Neural progenitor cell (in vitro differentiated cells): Measurements from ENCODE around the gene C12orf75. TPM values are rescaled to one million over a fixed set of nuclear protein-coding genes. Genes with fewer than 3 reads are reported as not detected.

Source experiments
- DNase-seq: peaks from one replicate; pipeline ENCODE4 v3.0.0-alpha.2; 2016; ENCODE audit warnings: low spot score
- H2AFZ ChIP-seq: fragments of 200-600 bp; sonication (generic); replicated peaks from 2 replicates; pipeline ENCODE4 v1.6.1; 2016; ENCODE audit warnings: antibody characterized with exemption
- H3F3A ChIP-seq: fragments of 200-600 bp; sonication (generic); 2 replicates; pipeline ENCODE4 v1.6.1; 2016; ENCODE audit warnings: antibody characterized with exemption, low read depth
- H3K27ac ChIP-seq: fragments of 200-600 bp; sonication (generic); 2 replicates; pipeline ENCODE4 v1.5.1; 2016; ENCODE audit warnings: mild to moderate bottlenecking
- H3K27me3 ChIP-seq: fragments of 200-600 bp; sonication (generic); 2 replicates; pipeline ENCODE4 v1.6.1; 2016; ENCODE audit warnings: mild to moderate bottlenecking, moderate library complexity
- H3K36me3 ChIP-seq: fragments of 200-600 bp; sonication (generic); 2 replicates; pipeline ENCODE4 v1.5.1; 2016
- H3K4me1 ChIP-seq: fragments of 200-600 bp; sonication (generic); 2 replicates; pipeline ENCODE4 v1.6.1; 2016; ENCODE audit warnings: mixed run types
- H3K4me2 ChIP-seq: fragments of 200-600 bp; sonication (generic); 2 replicates; pipeline ENCODE4 v1.6.1; 2016
- H3K4me3 ChIP-seq: fragments of 200-600 bp; sonication (generic); 2 replicates; pipeline ENCODE4 v1.5.1; 2016
- H3K79me2 ChIP-seq: fragments of 200-600 bp; sonication (generic); 2 replicates; pipeline ENCODE4 v1.6.1; 2016; ENCODE audit warnings: low read depth
- H3K9ac ChIP-seq: fragments of 200-600 bp; sonication (generic); 2 replicates; pipeline ENCODE4 v1.6.1; 2016
- H3K9me3 ChIP-seq: fragments of 200-600 bp; sonication (generic); 2 replicates; pipeline ENCODE4 v1.5.1; 2016; ENCODE audit warnings: low read depth
- H4K20me1 ChIP-seq: fragments of 200-600 bp; sonication (generic); 2 replicates; pipeline ENCODE4 v1.6.1; 2016; ENCODE audit warnings: low read depth
- H3K27ac Mint-ChIP-seq: 3 replicates; pipeline ENCODE4 v1.8.0; 2021; ENCODE audit warnings: mixed read lengths
- H3K27me3 Mint-ChIP-seq: 2 replicates; pipeline ENCODE4 v1.8.0; 2022; ENCODE audit warnings: low read depth, mild to moderate bottlenecking, inconsistent platforms, moderate library complexity, mixed read lengths; ENCODE audit not compliant: insufficient read depth
- H3K36me3 Mint-ChIP-seq: 3 replicates; pipeline ENCODE4 v1.8.0; 2021; ENCODE audit warnings: mixed read lengths
- H3K4me1 Mint-ChIP-seq: 3 replicates; pipeline ENCODE4 v1.8.0; 2021; ENCODE audit warnings: mixed read lengths
- H3K4me3 Mint-ChIP-seq: 3 replicates; pipeline ENCODE4 v1.8.0; 2021; ENCODE audit warnings: mild to moderate bottlenecking, moderate library complexity, mixed read lengths
- H3K9me3 Mint-ChIP-seq: 3 replicates; pipeline ENCODE4 v1.8.0; 2020; ENCODE audit warnings: mixed read lengths
- EZH2 ChIP-seq: fragments of 200-600 bp; sonication (generic); IDR thresholded peaks from 2 replicates; pipeline ENCODE4 v1.6.1; 2017; ENCODE audit warnings: antibody characterized with exemption, mild to moderate bottlenecking, moderate library complexity
- EZH2phosphoT487 ChIP-seq: fragments of 200-600 bp; sonication (generic); IDR thresholded peaks from 2 replicates; pipeline ENCODE4 v1.6.1; 2017; ENCODE audit warnings: antibody characterized with exemption
- total RNA-seq: library from RNA; depleted of rRNA; stranded (reverse); fragments of >200 nt; gene quantifications from 2 replicates; pipeline ENCODE4 v1.2.3, GENCODE V29; 2015; ENCODE audit warnings: low replicate concordance
- TF ChIP-seq, protein P1 (sequence below): fragments of 200-600 bp; sonication (generic); IDR thresholded peaks from 2 replicates; pipeline ENCODE4 v1.5.1; 2017; ENCODE audit warnings: antibody characterized with exemption, mild to moderate bottlenecking

Gene C12orf75
- total RNA-seq, 1 donor from 2014 or later = 59.9 TPM

DNA sequence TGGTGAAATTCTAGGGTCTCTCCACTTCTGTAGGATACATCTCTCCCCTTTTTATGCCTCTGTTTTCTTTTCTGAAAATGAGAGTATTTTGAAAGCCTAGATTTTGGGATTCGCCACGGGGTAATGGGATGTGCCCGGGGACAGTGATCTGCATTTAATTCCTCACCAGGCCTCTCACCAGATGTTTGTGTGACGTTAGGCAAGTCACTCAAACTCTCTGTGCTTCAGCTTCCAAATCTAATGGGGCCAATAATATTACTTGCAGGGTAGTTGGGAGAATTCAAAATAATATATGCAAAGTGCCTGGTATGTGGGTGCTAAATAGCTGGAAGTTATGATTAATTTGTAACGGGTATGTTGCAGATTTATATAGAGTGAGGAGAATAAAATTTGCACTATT is 78.8 kb downstream of the C12orf75 start:
- no peak overlapping the region for H3K4me3 ChIP-seq
- no peak overlapping the region for H3K27ac Mint-ChIP-seq
- H3K4me3 Mint-ChIP-seq = no peak overlapping the region

DNA sequence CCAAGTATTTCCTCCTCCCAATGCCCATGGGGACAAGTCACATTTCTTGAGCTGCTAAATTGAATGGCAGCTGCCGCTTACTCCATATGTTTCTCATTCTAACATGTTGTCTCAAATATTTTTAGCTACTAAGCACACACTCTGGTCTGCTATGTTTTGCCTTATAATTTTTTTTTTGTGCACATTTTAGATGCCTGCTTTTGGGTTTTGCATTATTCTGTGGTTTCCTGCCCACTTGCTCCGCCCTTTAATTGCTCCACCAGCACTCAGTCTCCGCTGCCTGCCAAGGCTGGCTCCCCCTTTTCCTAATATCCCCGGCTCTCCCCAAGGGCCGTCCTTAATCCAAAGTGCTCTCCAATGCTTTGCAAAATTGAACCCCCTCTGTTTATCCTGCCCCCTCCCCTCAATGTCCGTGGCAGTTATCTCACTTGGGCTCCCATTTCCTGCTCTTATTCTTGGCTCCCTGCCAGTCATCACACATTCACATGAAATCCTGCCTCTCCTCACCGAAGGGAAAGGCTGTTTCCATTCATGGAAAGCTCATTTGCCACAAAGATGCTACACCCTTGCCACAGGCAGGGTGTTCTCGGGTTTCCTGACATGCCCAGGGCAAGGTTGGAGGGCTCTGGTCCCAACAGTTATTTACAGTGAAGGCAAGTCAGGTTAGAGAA is 79.4 kb downstream of the C12orf75 start:
- Histone ChIP-seq H2AFZ (peak overlapping the region; percentile 45), H3K4me1 (peaks cover 7% of the 10 kb centered on the region), H3K9ac (no peak overlapping the region), H3K27ac (no peak overlapping the region), H3K36me3 (no peaks in the 10 kb centered on the region), H3K4me3 (no peak overlapping the region), H3K9me3 (no peaks in the 10 kb centered on the region), H3K27me3 (no peaks in the 10 kb centered on the region), H3F3A (no peaks in the 10 kb centered on the region), H3K4me2 (no peak overlapping the region), H3K79me2 (no peaks in the 10 kb centered on the region), H4K20me1 (no peaks in the 10 kb centered on the region)
- no peaks in the 10 kb centered on the region for H3K36me3 Mint-ChIP-seq
- no peak overlapping the region for H3K4me3 Mint-ChIP-seq
- H3K9me3 Mint-ChIP-seq = peaks cover 1% of the 10 kb centered on the region
- H3K27me3 Mint-ChIP-seq = no peaks in the 10 kb centered on the region
- peaks cover 15% of the 10 kb centered on the region for H3K4me1 Mint-ChIP-seq
- H3K27ac Mint-ChIP-seq = peak overlapping the region; percentile 12
- DNase-seq = no peak
- TF ChIP-seq, protein P1, sequence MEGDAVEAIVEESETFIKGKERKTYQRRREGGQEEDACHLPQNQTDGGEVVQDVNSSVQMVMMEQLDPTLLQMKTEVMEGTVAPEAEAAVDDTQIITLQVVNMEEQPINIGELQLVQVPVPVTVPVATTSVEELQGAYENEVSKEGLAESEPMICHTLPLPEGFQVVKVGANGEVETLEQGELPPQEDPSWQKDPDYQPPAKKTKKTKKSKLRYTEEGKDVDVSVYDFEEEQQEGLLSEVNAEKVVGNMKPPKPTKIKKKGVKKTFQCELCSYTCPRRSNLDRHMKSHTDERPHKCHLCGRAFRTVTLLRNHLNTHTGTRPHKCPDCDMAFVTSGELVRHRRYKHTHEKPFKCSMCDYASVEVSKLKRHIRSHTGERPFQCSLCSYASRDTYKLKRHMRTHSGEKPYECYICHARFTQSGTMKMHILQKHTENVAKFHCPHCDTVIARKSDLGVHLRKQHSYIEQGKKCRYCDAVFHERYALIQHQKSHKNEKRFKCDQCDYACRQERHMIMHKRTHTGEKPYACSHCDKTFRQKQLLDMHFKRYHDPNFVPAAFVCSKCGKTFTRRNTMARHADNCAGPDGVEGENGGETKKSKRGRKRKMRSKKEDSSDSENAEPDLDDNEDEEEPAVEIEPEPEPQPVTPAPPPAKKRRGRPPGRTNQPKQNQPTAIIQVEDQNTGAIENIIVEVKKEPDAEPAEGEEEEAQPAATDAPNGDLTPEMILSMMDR = no peak
- TF ChIP-seq EZH2phosphoT487 (no peak), EZH2 (no peak)

More for the DNA sequence above, 78.8 kb downstream of the C12orf75 start:
- Histone ChIP-seq H4K20me1 (no peaks in the 10 kb centered on the region), H3K9me3 (no peaks in the 10 kb centered on the region), H3K4me2 (no peak overlapping the region), H3K36me3 (no peaks in the 10 kb centered on the region), H3K4me1 (peaks cover 7% of the 10 kb centered on the region), H3K27ac (no peak overlapping the region), H3F3A (no peaks in the 10 kb centered on the region), H3K79me2 (no peaks in the 10 kb centered on the region), H2AFZ (no peak overlapping the region), H3K9ac (no peak overlapping the region), H3K27me3 (no peaks in the 10 kb centered on the region)
- H3K36me3 Mint-ChIP-seq = no peaks in the 10 kb centered on the region
- peaks cover 5% of the 10 kb centered on the region for H3K9me3 Mint-ChIP-seq
- TF ChIP-seq EZH2phosphoT487 (no peak), EZH2 (no peak)
- TF ChIP-seq, protein P1 = no peak
- no peak for DNase-seq
- H3K27me3 Mint-ChIP-seq = no peaks in the 10 kb centered on the region
- H3K4me1 Mint-ChIP-seq = peaks cover 15% of the 10 kb centered on the region

DNA sequence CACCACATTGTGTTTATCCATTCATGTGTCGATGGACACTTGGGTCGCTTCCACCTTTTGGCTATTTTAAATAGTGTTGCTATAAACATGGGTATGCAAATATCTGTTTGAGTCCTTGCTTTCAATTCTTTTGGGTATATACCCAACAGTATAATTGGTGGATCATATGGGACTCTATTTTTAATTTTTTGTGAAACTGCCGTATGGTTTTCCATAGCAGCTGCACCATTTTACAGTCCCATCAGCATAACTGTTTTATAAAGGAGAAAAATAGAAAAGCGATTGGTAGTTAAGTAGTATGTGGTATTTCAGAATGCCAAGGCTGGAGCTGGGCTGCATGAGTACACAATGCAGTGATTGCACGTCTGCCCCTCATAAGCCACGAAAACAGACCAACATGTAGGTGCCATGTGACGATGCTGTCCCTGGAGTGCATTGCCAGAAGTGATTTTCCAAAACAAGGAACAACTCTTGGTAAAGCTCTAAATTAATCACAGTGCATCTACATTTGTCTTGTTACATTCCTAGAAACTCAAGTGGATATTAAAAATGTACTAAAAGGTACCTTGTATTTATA is 83.5 kb downstream of the C12orf75 start:
- H3K4me3 Mint-ChIP-seq = no peak overlapping the region
- H3K4me1 Mint-ChIP-seq = peaks cover 22% of the 10 kb centered on the region
- H3K9me3 Mint-ChIP-seq = no peaks in the 10 kb centered on the region

More for the DNA sequence above, 83.5 kb downstream of the C12orf75 start:
- Histone ChIP-seq H4K20me1 (no peaks in the 10 kb centered on the region), H3K9me3 (no peaks in the 10 kb centered on the region), H3K27me3 (no peaks in the 10 kb centered on the region), H3K4me1 (peaks cover 7% of the 10 kb centered on the region), H3K4me2 (no peak overlapping the region), H3K4me3 (no peak overlapping the region), H3K36me3 (no peaks in the 10 kb centered on the region), H2AFZ (no peak overlapping the region), H3K79me2 (no peaks in the 10 kb centered on the region), H3K27ac (no peak overlapping the region), H3F3A (no peaks in the 10 kb centered on the region), H3K9ac (no peak overlapping the region)
- Mint-ChIP-seq H3K36me3 (no peaks in the 10 kb centered on the region), H3K27me3 (no peaks in the 10 kb centered on the region), H3K27ac (no peak overlapping the region)
- DNase-seq = no peak
- no peak for TF ChIP-seq EZH2phosphoT487
- TF ChIP-seq, protein P1 = no peak
- no peak for TF ChIP-seq EZH2
